Endothelial cell (in vitro differentiated cells): ENCODE measurements around the gene AHRR. TPM values are rescaled to one million over a fixed set of nuclear protein-coding genes. Genes with fewer than 3 reads are reported as not detected.
A peak's percentile ranks its signal among the peaks of the same experiment; 100 is the strongest.

Source experiments
- DNase-seq: peaks from one replicate; pipeline ENCODE4 v3.0.0; 2021; ENCODE audit warnings: low spot score
- H3K27ac Mint-ChIP-seq: one replicate; pipeline ENCODE4 v1.8.0; 2021; ENCODE audit warnings: mixed read lengths, inconsistent platforms; ENCODE audit not compliant: unreplicated experiment
- H3K27me3 Mint-ChIP-seq: one replicate; pipeline ENCODE4 v1.8.0; 2021; ENCODE audit warnings: mild to moderate bottlenecking, moderate library complexity, mixed read lengths, inconsistent platforms; ENCODE audit not compliant: unreplicated experiment
- H3K36me3 Mint-ChIP-seq: one replicate; pipeline ENCODE4 v1.8.0; 2021; ENCODE audit warnings: mild to moderate bottlenecking, low read depth, mixed read lengths, inconsistent platforms; ENCODE audit not compliant: unreplicated experiment
- H3K4me1 Mint-ChIP-seq: one replicate; pipeline ENCODE4 v1.8.0; 2021; ENCODE audit warnings: mild to moderate bottlenecking, mixed read lengths, inconsistent platforms; ENCODE audit not compliant: unreplicated experiment
- H3K4me3 Mint-ChIP-seq: one replicate; pipeline ENCODE4 v1.8.0; 2021; ENCODE audit warnings: mild to moderate bottlenecking, mixed read lengths, inconsistent platforms; ENCODE audit not compliant: unreplicated experiment
- H3K9me3 Mint-ChIP-seq: one replicate; pipeline ENCODE4 v1.8.0; 2021; ENCODE audit warnings: mixed read lengths, inconsistent platforms; ENCODE audit not compliant: unreplicated experiment
- total RNA-seq: library from RNA; stranded (reverse); fragmentation: NEBNext Ultra II Directional; extraction: Animal tissue kit (Norgen Biotek cat#: 25700); gene quantifications from one replicate; pipeline ENCODE4 v1.2.1, GENCODE V29; 2021; ENCODE audit not compliant: unreplicated experiment
- TF ChIP-seq, protein P1 (sequence below): fragments of 200-600 bp; sonication (generic); IDR thresholded peaks from one replicate; pipeline ENCODE4 v1.5.0; 2021; ENCODE audit warnings: antibody characterized with exemption; ENCODE audit not compliant: unreplicated experiment

Gene AHRR
- total RNA-seq, 1 donor from 2014 or later, result 8.7 TPM

DNA sequence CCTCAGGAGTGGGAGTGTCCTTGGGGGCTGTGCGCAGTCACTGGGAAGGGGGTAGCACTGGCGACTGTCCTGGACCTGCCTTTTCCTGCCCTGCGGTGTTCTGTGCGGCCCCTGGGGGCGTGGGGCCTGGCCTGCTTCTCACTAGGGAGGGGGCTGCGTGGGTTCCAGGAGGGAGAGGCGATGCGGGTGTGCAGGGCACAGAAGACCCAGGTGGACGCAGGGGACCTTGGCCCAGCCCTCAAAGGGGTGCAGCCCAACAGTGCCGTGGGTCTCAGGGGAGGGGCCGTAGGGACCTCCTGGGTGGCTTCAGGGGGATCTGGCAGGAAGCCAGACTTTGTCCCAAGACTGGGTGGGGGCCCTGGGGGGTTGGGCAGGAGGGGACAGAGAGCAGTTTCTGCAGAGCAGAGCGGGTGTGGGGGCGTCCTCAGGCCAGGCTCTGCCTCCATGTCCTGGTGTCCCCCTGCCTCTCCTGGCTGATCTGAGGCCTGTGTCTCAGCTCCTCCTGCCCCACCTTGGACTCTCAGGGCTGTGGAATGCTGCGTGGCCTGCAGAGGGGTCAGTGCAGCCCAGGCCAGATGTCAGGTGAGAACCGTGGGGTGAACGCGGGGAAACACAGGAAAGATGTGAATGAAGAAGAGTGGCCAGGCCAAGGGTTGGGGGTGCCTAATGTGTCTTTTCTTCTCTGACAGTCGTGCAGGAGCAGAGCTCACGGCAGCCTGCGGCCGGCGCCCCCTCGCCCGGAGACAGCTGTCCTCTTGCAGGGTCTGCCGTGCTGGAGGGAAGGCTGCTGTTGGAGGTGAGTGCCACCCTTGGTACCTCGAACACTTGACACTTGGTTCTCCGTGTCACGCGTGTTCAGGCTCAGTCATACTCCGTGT is 54.6 kb downstream of the AHRR start:
- Mint-ChIP-seq H3K27ac (no peak overlapping the region), H3K27me3 (peaks cover 10% of the 10 kb centered on the region), H3K36me3 (peaks cover 3% of the 10 kb centered on the region), H3K9me3 (no peaks in the 10 kb centered on the region), H3K4me3 (no peak overlapping the region), H3K4me1 (peaks cover 8% of the 10 kb centered on the region)
- DNase-seq, result no peak
- TF ChIP-seq, protein P1, sequence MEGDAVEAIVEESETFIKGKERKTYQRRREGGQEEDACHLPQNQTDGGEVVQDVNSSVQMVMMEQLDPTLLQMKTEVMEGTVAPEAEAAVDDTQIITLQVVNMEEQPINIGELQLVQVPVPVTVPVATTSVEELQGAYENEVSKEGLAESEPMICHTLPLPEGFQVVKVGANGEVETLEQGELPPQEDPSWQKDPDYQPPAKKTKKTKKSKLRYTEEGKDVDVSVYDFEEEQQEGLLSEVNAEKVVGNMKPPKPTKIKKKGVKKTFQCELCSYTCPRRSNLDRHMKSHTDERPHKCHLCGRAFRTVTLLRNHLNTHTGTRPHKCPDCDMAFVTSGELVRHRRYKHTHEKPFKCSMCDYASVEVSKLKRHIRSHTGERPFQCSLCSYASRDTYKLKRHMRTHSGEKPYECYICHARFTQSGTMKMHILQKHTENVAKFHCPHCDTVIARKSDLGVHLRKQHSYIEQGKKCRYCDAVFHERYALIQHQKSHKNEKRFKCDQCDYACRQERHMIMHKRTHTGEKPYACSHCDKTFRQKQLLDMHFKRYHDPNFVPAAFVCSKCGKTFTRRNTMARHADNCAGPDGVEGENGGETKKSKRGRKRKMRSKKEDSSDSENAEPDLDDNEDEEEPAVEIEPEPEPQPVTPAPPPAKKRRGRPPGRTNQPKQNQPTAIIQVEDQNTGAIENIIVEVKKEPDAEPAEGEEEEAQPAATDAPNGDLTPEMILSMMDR, result no peak

DNA sequence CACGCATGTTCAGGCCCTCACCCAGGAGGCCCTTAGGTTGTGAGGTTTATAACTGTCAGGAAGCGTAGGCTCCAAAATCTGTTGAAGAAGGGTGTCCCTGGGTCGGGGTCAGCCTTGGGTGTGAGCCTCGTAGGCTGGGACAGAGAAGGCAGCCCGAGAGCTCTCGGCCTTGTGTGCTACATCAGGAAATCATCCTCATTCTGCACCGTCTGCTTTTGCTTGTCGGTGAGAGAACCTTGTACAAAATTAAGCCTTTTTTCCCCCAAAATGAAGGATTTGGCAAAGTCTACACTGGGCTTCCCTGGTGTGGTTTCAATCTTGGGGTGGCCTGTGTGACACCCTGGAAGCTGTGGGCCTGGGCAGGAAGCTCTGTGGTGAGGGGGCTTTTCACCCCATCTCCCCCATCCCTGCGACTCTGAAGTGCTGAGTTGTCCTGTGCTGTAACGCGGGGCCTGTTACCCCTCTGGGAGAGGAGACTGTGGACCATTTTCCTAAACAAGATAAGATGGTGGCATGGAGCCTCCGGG is 55.3 kb downstream of the AHRR start:
- TF ChIP-seq, protein P1, result no peak
- Mint-ChIP-seq H3K27me3 (peaks cover 10% of the 10 kb centered on the region), H3K27ac (no peak overlapping the region), H3K36me3 (peaks cover 4% of the 10 kb centered on the region), H3K9me3 (no peaks in the 10 kb centered on the region), H3K4me1 (peaks cover 5% of the 10 kb centered on the region), H3K4me3 (no peak overlapping the region)
- DNase-seq, result no peak

DNA sequence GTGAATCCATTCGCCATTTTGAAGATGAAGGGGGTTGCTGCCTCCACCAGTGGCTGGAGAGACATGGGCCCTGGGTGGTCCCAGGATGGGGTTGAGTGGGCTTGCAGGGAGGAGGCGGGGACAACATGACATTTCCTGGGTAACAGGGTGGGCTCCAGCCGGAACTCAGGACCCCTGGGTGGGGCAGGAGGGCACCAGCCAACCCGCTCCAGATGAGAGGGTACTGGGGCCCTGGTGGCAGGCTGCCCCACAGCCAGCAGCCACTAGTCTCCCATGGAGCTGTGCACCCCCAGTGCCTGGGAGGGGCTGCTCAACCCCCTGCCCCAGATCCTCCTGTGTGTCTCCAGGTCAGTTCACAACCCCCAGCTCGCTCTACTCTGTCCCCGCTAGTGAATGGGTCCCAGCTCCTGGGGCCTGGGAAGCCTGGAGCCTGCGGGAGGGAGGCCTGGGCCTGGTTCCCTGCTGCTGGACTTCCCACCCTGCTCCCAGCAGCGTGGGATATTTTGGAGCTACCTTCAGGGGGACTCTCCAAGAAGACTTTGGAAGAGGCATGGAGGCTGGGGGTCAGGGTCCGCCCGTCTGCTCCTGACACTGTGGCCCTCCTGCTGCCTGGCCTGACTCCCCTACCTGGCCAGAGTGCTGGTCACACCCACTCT is 55.9 kb downstream of the AHRR start:
- H3K36me3 Mint-ChIP-seq, result peaks cover 4% of the 10 kb centered on the region
- peak; percentile 1 for DNase-seq
- H3K27ac Mint-ChIP-seq, result no peak overlapping the region
- peaks cover 2% of the 10 kb centered on the region for H3K4me1 Mint-ChIP-seq
- TF ChIP-seq, protein P1, result no peak
- H3K27me3 Mint-ChIP-seq, result peaks cover 10% of the 10 kb centered on the region
- no peak overlapping the region for H3K4me3 Mint-ChIP-seq
- no peaks in the 10 kb centered on the region for H3K9me3 Mint-ChIP-seq

DNA sequence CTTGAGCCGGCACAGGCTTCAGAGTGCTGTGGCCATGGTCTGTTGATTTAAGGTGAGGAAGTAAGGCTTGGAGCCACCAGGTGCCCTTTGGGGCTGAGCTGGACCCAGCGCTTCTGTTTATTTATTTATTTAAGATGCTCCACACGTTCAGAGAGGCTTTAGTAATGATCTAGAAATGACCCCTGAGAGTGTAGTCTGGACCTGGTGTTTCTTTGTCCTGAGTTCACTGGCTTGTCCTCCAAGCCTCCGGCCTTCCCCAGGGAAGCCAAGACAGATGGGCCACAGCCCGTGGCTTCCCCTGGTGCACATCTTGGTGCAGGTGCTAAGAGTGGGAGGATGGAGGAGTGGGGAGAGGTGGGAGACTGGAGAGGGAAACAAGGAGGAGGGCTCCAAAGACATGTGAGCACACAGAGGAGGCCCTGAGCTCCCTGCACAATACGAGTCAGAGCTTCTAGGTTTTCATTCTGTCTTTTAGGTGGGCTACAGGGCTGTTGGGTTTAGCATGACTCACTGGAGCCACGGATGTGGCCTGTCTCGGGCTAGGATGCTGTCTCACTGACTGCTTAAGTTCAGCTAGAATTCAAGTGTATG is 56.9 kb downstream of the AHRR start:
- H3K4me3 Mint-ChIP-seq, result no peak overlapping the region
- no peak overlapping the region for H3K27ac Mint-ChIP-seq
- H3K36me3 Mint-ChIP-seq, result peaks cover 4% of the 10 kb centered on the region
- TF ChIP-seq, protein P1, result no peak
- DNase-seq, result peak; percentile 1
- no peaks in the 10 kb centered on the region for H3K4me1 Mint-ChIP-seq
- H3K27me3 Mint-ChIP-seq, result peaks cover 10% of the 10 kb centered on the region
- H3K9me3 Mint-ChIP-seq, result no peaks in the 10 kb centered on the region
